ENCODE data around the gene SLC25A52. TPM values are rescaled to one million over a fixed set of nuclear protein-coding genes. Genes with fewer than 3 reads are reported as not detected.

SLC25A52 gene
- not detected in 2 replicates for polyA plus RNA-seq

GRCh38 chr18:31760695-31761094, at the start of gene SLC25A52:
SLC25A52 (minus strand) TSS chr18:31760880; CDS start chr18:31760661, 219 bp downstream.

Other genes with a start within 250 kb of the SLC25A52 start
- gene TTR, start 169.0 kb downstream of the SLC25A52 start, polyA plus RNA-seq, result not detected in 2 replicates
- 43.5 and 44.0 TPM in 2 replicates for gene B4GALT6, start 76.3 kb downstream of the SLC25A52 start, polyA plus RNA-seq
- gene TRAPPC8, start 182.2 kb upstream of the SLC25A52 start, polyA plus RNA-seq, result 38.0 and 62.2 TPM in 2 replicates

Data from Purkinje cell (primary cell).